ENCODE results near the gene MFN2. TPM values are rescaled to one million over a fixed set of nuclear protein-coding genes. Genes with fewer than 3 reads are reported as not detected.
"Not testable (repeated sequence)": the region's sequence is repeated elsewhere in the genome, so short reads cannot be mapped to it uniquely, and the experiment has no call there.

MFN2 gene
- total RNA-seq, 4 donors from 2014 or later = 104 to 125 (median 111) TPM

DNA sequence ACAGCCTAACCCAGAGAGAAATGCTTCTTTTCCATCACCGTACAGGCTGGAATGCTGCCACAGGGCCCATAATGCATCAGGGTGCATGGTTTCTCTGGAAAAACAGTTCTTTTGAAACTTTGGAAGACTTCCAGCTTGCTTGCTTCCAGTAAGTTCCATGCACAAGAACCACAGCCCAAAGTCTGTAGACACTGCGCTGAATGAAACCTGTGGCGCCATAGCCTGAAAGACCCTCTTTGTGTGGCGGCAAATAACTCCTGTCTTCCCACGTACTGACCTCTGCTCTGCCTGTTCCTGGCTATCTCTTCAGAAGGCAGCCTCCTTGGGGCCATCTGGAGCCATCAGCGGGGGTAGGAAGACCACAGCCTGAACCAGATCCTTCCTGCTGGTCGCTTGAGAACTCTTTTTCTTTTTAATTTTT is 54.1 kb downstream of the MFN2 start:
- DNase-seq (ENCODE audit: low spot score in 2 of 2) = no peak
- WGBS, 2 donors = 66 to 74% methylated on average over 7 of the region's 7 CpGs
- H3K4me3 ChIP-seq (ENCODE audit: low read depth, poor library complexity, severe bottlenecking) = no peak overlapping the region
- intact Hi-C loops (cut with DNase I; ENCODE audit: low total_unique reads) = no loop called here
- TF ChIP-seq, protein P1, sequence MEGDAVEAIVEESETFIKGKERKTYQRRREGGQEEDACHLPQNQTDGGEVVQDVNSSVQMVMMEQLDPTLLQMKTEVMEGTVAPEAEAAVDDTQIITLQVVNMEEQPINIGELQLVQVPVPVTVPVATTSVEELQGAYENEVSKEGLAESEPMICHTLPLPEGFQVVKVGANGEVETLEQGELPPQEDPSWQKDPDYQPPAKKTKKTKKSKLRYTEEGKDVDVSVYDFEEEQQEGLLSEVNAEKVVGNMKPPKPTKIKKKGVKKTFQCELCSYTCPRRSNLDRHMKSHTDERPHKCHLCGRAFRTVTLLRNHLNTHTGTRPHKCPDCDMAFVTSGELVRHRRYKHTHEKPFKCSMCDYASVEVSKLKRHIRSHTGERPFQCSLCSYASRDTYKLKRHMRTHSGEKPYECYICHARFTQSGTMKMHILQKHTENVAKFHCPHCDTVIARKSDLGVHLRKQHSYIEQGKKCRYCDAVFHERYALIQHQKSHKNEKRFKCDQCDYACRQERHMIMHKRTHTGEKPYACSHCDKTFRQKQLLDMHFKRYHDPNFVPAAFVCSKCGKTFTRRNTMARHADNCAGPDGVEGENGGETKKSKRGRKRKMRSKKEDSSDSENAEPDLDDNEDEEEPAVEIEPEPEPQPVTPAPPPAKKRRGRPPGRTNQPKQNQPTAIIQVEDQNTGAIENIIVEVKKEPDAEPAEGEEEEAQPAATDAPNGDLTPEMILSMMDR (IDR thresholded peaks at IDR 0.05) = no peak
- no peak for TF ChIP-seq POLR2A (IDR thresholded peaks at IDR 0.05)

DNA sequence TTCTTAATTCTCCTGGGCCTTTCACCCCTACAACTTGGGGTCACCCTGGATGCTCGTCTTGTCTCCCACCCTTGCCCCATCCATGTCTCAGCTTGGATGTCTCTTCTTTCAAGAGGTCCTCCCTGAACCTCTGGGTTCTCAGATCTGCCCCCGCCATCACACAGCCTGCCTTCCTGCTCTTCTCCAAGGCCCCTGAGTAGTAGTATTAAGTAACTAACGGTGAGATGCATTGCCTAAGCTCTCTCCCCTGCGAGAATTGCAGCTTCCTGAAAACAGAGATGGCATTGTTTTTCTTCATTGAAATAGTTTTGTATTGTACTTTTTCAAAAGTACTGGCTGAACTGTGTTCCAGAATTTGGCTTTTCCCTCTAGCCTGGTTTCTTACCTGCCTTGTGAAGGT is 55.1 kb downstream of the MFN2 start:
- DNase-seq (ENCODE audit: low spot score in 2 of 2) = no peak
- intact Hi-C loops (cut with DNase I; ENCODE audit: low total_unique reads) = no loop called here
- TF ChIP-seq, protein P1 (IDR thresholded peaks at IDR 0.05) = no peak
- TF ChIP-seq POLR2A (IDR thresholded peaks at IDR 0.05) = no peak
- 77 to 79% methylated on average over 4 of the region's 4 CpGs for WGBS, 2 donors
- no peak overlapping the region for H3K4me3 ChIP-seq (ENCODE audit: low read depth, poor library complexity, severe bottlenecking)

DNA sequence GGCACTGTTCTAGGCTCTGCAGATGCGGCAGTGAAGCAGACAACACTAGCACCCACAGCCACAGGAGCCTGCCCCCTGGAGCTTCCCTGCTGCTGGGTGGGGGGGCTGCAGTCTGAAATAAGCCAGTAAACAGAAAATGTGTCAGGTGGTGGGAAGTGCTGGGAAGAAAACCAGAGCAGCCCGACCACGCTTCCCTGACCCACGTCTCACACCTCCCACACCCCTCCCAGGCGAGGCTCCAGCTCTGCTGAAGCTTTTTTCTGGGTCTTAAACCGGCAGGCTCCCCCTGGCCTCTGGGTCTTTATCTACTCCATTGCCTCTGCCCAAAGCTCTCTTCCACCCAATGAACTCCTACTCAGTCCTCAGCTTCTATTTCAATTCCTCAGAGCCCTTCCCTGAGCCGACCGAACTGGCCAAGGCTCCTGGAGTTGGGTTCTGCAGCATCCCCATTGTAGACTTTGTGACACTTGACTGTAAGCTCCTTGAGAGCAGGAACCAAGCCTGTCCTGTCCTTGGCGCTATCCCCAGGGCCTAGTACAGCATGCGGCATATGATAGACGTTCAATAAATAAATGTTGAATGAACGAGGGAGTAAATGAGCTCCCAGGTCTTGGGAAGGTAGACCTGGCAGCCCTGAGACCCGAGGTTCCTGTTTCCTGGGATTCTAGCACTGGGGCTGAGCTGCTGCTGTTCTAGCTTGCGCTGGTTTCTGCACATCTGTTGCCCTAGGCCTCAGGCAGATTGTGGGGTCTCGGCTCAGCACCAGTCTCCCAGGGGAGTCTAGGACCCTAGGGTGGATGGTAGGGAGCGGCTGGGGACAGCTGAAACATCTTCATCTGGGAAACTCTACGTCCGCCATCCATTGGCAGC is 57.5 kb downstream of the MFN2 start:
- intact Hi-C loops (cut with DNase I; ENCODE audit: low total_unique reads) = no loop called here
- TF ChIP-seq, protein P1 (IDR thresholded peaks at IDR 0.05) = no peak
- TF ChIP-seq POLR2A (IDR thresholded peaks at IDR 0.05) = no peak
- WGBS, 2 donors = 87 to 89% methylated on average over 18 of the region's 18 CpGs
- H3K4me3 ChIP-seq (ENCODE audit: low read depth, poor library complexity, severe bottlenecking) = no peak overlapping the region
- no peak for DNase-seq (ENCODE audit: low spot score in 2 of 2)

DNA sequence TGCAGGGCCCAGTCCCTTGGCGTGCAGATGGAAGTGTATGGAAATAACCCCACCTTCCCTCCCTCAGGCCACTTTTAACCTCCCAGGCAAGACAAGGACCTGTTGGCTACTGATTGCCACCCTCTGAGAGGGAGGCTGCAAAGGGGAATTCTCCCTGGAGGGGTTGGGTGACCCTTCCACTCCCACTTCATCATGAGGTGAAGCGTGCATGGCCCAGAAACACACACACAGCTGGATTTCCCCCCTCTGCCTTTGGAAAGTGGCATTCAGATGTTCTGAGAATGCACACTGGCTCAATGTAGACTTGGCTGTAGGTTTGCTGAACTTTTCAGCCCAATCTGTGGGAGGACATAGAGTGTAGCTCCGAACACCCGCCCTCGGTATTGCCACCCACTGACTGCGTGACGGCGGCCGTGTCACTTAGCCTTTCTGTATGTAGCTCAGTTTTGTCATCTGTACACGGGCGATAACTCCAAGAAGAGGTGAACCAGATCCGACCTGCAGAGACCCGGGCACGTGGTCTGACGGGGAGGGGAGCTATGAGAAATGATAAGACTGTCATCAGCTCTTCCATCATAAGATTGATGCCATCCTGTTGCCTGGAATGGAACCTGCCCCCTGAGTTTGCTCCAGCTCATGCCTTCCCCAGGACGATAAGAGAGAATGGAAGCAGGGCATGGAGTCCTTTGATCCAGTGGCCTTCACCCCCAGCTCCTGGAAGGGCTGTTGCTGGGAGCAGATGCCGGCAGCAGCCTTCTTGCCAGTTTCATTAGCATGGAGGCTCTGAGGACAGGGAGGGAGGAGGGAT is 58.3 kb downstream of the MFN2 start:
- intact Hi-C loops (cut with DNase I; ENCODE audit: low total_unique reads) = no loop called here
- no peak overlapping the region for H3K4me3 ChIP-seq (ENCODE audit: low read depth, poor library complexity, severe bottlenecking)
- TF ChIP-seq, protein P1 (IDR thresholded peaks at IDR 0.05) = no peak
- no peak for TF ChIP-seq POLR2A (IDR thresholded peaks at IDR 0.05)
- WGBS, 2 donors = 86 to 93% methylated on average over 17 of the region's 17 CpGs
- no peak for DNase-seq (ENCODE audit: low spot score in 2 of 2)

DNA sequence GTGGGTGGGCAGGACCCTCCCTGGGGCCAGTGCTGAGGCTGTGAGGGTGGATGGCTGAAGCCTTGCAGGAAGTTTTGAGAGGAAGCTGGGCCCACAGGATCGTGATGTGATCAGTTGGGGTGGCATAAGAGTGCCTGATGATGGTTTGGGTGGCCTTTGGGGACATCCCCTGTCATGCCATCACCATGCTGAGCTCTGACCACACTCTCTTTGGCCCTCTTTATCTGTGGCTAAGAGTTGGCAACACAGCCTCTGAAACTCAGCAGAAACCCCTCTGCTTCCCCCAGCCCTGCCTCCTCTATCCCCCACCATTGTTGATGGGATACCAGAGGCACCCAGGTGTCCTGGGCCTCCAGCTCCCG is 58.9 kb downstream of the MFN2 start:
- H3K4me3 ChIP-seq (ENCODE audit: low read depth, poor library complexity, severe bottlenecking) = no peak overlapping the region
- WGBS, 2 donors = 58 to 74% methylated on average over 2 of the region's 2 CpGs
- no peak for TF ChIP-seq POLR2A (IDR thresholded peaks at IDR 0.05)
- TF ChIP-seq, protein P1 (IDR thresholded peaks at IDR 0.05) = no peak
- DNase-seq (ENCODE audit: low spot score in 2 of 2) = no peak
- intact Hi-C loops (cut with DNase I; ENCODE audit: low total_unique reads) = no loop called here

DNA sequence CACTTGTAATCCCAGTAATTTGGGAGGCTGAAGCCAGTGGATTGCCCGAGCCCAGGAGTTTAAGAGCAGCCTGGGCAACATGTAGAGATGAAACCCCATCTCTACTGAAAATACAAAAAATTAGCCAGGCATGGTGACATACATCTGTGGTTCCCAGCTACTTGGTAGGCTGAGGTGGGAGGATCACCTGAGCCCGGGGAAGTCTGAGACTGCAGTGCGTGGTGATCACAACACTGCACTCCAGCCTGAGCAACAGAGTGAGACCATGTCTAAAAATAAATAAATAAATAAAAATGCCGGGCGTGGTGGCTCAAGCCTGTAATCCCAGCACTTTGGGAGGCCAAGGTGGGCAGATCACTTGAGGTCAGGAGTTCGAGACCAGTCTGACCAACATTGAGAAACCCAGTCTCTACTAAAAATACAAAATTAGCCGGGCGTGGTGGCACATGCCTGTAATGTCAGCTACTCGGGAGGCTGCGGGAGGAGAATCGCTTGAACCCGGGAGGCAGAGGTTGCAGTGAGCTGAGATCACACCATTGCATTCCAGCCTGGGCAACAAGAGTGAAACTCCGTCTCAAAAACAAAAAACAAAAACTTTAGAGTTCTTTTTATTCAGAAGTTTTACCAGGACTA is 59.7 kb downstream of the MFN2 start:
- 89 to 90% methylated on average over 13 of the region's 13 CpGs for WGBS, 2 donors
- DNase-seq (ENCODE audit: low spot score in 2 of 2); intact Hi-C loops (cut with DNase I; ENCODE audit: low total_unique reads); H3K4me3 ChIP-seq (ENCODE audit: low read depth, poor library complexity, severe bottlenecking): not testable (repeated sequence)
